ENCODE data around the gene CDC42BPA.

The CDC42BPA gene

GRCh38 chr1:227304665-227305064 is 13.6 kb downstream of the CDC42BPA start:
- H3K27me3 ChIP-seq (ENCODE audit: insufficient read depth, low read length, poor library complexity): peaks cover 4% of the 10 kb centered on the region
- no peak overlapping the region for H2AFZ ChIP-seq (ENCODE audit: low read depth, low read length)
- no peak overlapping the region for H3K4me3 ChIP-seq (ENCODE audit: low read depth in 1 of 2, low read length in 2 of 2)
- H3K9me3 ChIP-seq (ENCODE audit: insufficient read depth, low read length, severe bottlenecking): no peaks in the 10 kb centered on the region
- no peak overlapping the region for H3K27ac ChIP-seq (ENCODE audit: low read length)
- H3K4me2 ChIP-seq (ENCODE audit: insufficient read depth, low read length): no peak overlapping the region
- H3K36me3 ChIP-seq (ENCODE audit: insufficient read depth, low read length): no peaks in the 10 kb centered on the region
- H4K20me1 ChIP-seq (ENCODE audit: insufficient read depth, low read length): no peaks in the 10 kb centered on the region
- no peaks in the 10 kb centered on the region for H3K4me1 ChIP-seq (ENCODE audit: insufficient read depth, low read length)
- no peak for DNase-seq
- no peak for ATAC-seq (ENCODE audit: insufficient read depth, low read depth)
- no peak overlapping the region for H3K9ac ChIP-seq (ENCODE audit: low read depth, low read length)
- no peaks in the 10 kb centered on the region for H3K79me2 ChIP-seq (ENCODE audit: insufficient read depth, low read length)
- no peak for TF ChIP-seq EZH2 (IDR thresholded peaks at IDR 0.05; ENCODE audit: borderline replicate concordance, low read depth, low read length, severe bottlenecking)
- no peak for TF ChIP-seq CTCF (IDR thresholded peaks at IDR 0.05; ENCODE audit: borderline replicate concordance, extremely low read depth, low read length, poor library complexity, severe bottlenecking)

GRCh38 chr1:227303662-227304061 is 14.6 kb downstream of the CDC42BPA start:
- ATAC-seq (ENCODE audit: insufficient read depth, low read depth) (no peak), DNase-seq (no peak)
- no peak overlapping the region for H3K9ac ChIP-seq (ENCODE audit: low read depth, low read length)
- TF ChIP-seq CTCF (IDR thresholded peaks at IDR 0.05; ENCODE audit: borderline replicate concordance, extremely low read depth, low read length, poor library complexity, severe bottlenecking) (no peak), EZH2 (IDR thresholded peaks at IDR 0.05; ENCODE audit: borderline replicate concordance, low read depth, low read length, severe bottlenecking) (no peak)
- no peak overlapping the region for H2AFZ ChIP-seq (ENCODE audit: low read depth, low read length)
- H3K9me3 ChIP-seq (ENCODE audit: insufficient read depth, low read length, severe bottlenecking): no peaks in the 10 kb centered on the region
- H3K4me1 ChIP-seq (ENCODE audit: insufficient read depth, low read length): no peaks in the 10 kb centered on the region
- H3K27me3 ChIP-seq (ENCODE audit: insufficient read depth, low read length, poor library complexity): peaks cover 4% of the 10 kb centered on the region
- H3K79me2 ChIP-seq (ENCODE audit: insufficient read depth, low read length): no peaks in the 10 kb centered on the region
- H4K20me1 ChIP-seq (ENCODE audit: insufficient read depth, low read length): no peaks in the 10 kb centered on the region
- no peaks in the 10 kb centered on the region for H3K36me3 ChIP-seq (ENCODE audit: insufficient read depth, low read length)
- H3K4me2 ChIP-seq (ENCODE audit: insufficient read depth, low read length): no peak overlapping the region
- no peak overlapping the region for H3K27ac ChIP-seq (ENCODE audit: low read length)
- H3K4me3 ChIP-seq (ENCODE audit: low read depth in 1 of 2, low read length in 2 of 2): no peak overlapping the region

- H3K79me2 ChIP-seq (ENCODE audit: insufficient read depth, low read length): no peaks in the 10 kb centered on the region
- DNase-seq (no peak), ATAC-seq (ENCODE audit: insufficient read depth, low read depth) (no peak)
- H3K9me3 ChIP-seq (ENCODE audit: insufficient read depth, low read length, severe bottlenecking): no peaks in the 10 kb centered on the region
- H4K20me1 ChIP-seq (ENCODE audit: insufficient read depth, low read length): no peaks in the 10 kb centered on the region
- H3K27ac ChIP-seq (ENCODE audit: low read length): no peak overlapping the region
- H3K4me2 ChIP-seq (ENCODE audit: insufficient read depth, low read length): no peak overlapping the region
- H2AFZ ChIP-seq (ENCODE audit: low read depth, low read length): no peak overlapping the region
- H3K4me1 ChIP-seq (ENCODE audit: insufficient read depth, low read length): no peaks in the 10 kb centered on the region
- no peak for TF ChIP-seq EZH2 (IDR thresholded peaks at IDR 0.05; ENCODE audit: borderline replicate concordance, low read depth, low read length, severe bottlenecking)
- no peak for TF ChIP-seq CTCF (IDR thresholded peaks at IDR 0.05; ENCODE audit: borderline replicate concordance, extremely low read depth, low read length, poor library complexity, severe bottlenecking)
- H3K4me3 ChIP-seq (ENCODE audit: low read depth in 1 of 2, low read length in 2 of 2): no peak overlapping the region
- no peaks in the 10 kb centered on the region for H3K36me3 ChIP-seq (ENCODE audit: insufficient read depth, low read length)
- no peak overlapping the region for H3K9ac ChIP-seq (ENCODE audit: low read depth, low read length)
- no peaks in the 10 kb centered on the region for H3K27me3 ChIP-seq (ENCODE audit: insufficient read depth, low read length, poor library complexity)
Measured at GRCh38 chr1:227300682-227301081, 17.6 kb downstream of the CDC42BPA start.

GRCh38 chr1:227299688-227300087 is 18.6 kb downstream of the CDC42BPA start:
- TF ChIP-seq CTCF (IDR thresholded peaks at IDR 0.05; ENCODE audit: borderline replicate concordance, extremely low read depth, low read length, poor library complexity, severe bottlenecking) (no peak), EZH2 (IDR thresholded peaks at IDR 0.05; ENCODE audit: borderline replicate concordance, low read depth, low read length, severe bottlenecking) (no peak)
- ATAC-seq (ENCODE audit: insufficient read depth, low read depth): no peak
- no peaks in the 10 kb centered on the region for H4K20me1 ChIP-seq (ENCODE audit: insufficient read depth, low read length)
- no peak overlapping the region for H3K4me3 ChIP-seq (ENCODE audit: low read depth in 1 of 2, low read length in 2 of 2)
- H3K4me1 ChIP-seq (ENCODE audit: insufficient read depth, low read length): no peaks in the 10 kb centered on the region
- no peaks in the 10 kb centered on the region for H3K9me3 ChIP-seq (ENCODE audit: insufficient read depth, low read length, severe bottlenecking)
- H3K79me2 ChIP-seq (ENCODE audit: insufficient read depth, low read length): no peaks in the 10 kb centered on the region
- H3K27ac ChIP-seq (ENCODE audit: low read length): no peak overlapping the region
- no peak for DNase-seq
- H2AFZ ChIP-seq (ENCODE audit: low read depth, low read length): no peak overlapping the region
- no peaks in the 10 kb centered on the region for H3K36me3 ChIP-seq (ENCODE audit: insufficient read depth, low read length)
- H3K27me3 ChIP-seq (ENCODE audit: insufficient read depth, low read length, poor library complexity): no peaks in the 10 kb centered on the region
- H3K4me2 ChIP-seq (ENCODE audit: insufficient read depth, low read length): no peak overlapping the region
- H3K9ac ChIP-seq (ENCODE audit: low read depth, low read length): no peak overlapping the region
